Cardiac fibroblast (primary cell): ENCODE measurements around the gene IMP4.
A peak's percentile ranks its signal among the peaks of the same experiment; 100 is the strongest.

Experiments used
- DNase-seq, 2 donors: peaks; one replicate each; pipeline versions ENCODE4 v3.0.0 to v3.0.0-alpha.2; 2010; ENCODE audit warnings: low read depth in 2 of 2
- H3K4me3 ChIP-seq, 2 donors: replicated peaks in 1 of 2; 1 replicate in 1 of 2; 2 replicates in 1 of 2; pipeline ENCODE4 v1.5.1; 2011; ENCODE audit warnings: low read depth in 2 of 2, low read length in 2 of 2, mild to moderate bottlenecking in 2 of 2, moderate library complexity in 1 of 2
- CTCF ChIP-seq: IDR thresholded peaks from one replicate; pipeline ENCODE4 v1.5.1; 2011; ENCODE audit warnings: low read depth, mild to moderate bottlenecking, low read length, inconsistent platforms

Gene IMP4

GRCh38 chr2:130381145-130381544 lies 38.4 kb downstream of the IMP4 start:
- no peak overlapping the region for H3K4me3 ChIP-seq
- no peak for TF ChIP-seq CTCF
- no peak for DNase-seq

GRCh38 chr2:130381619-130382018 lies 38.9 kb downstream of the IMP4 start:
- no peak for DNase-seq
- H3K4me3 ChIP-seq, result no peak overlapping the region
- no peak for TF ChIP-seq CTCF

DNA sequence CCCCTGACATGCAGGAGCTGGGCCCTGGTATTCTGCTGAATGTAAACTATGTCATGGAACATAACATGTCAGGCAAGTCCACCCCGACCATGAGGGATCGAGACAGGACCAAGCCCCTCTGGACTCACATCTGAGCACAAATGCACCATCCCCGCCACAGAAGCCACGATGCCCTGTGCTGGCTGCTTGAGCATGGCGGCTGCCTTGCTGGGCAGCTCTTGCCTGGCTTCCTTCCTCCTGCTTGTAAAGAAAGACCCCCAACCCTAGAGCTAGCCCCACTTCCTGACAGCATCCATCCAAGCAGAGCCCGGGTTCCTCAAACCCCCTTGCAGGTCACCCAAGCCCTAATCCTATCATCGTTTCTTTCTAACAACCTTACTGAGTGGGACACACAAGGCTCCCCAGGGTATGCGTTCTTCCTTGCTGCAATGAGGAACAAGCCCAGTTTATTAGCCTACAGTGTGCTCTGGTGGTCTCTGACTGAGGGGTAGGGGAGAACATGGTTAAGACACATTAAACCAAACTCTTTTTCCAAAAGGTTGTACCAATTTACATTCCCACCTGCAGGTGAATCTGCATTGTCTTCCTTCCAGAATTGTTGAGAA lies 39.7 kb downstream of the IMP4 start:
- no peak for DNase-seq
- no peak for TF ChIP-seq CTCF
- H3K4me3 ChIP-seq, result no peak overlapping the region

DNA sequence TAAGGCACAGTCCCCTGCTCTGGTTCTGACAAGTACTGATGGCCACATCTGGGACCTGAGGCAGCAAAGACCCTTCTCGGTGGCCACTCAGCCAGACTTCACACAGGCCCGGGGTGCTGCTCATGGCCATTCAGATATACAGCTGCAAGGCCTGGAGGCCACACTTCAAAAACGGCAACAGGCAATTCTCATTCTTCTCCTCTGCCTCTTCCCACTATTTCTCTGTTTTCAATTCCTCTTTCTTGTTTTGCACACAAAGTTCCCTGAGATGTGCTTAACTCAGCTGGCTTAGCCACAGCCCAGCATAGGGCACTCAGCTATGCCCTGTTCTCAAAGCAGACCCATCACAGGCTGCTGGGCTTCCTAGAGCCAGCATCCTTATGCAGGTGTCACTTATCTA lies 43.0 kb downstream of the IMP4 start:
- no peak for TF ChIP-seq CTCF
- no peak overlapping the region for H3K4me3 ChIP-seq
- no peak for DNase-seq

- TF ChIP-seq CTCF, result no peak
- peak in 1 of 2 donors; percentile 68 for DNase-seq
- H3K4me3 ChIP-seq, result no peak overlapping the region
Observed at GRCh38 chr2:130387071-130387400, 44.3 kb downstream of the IMP4 start.

DNA sequence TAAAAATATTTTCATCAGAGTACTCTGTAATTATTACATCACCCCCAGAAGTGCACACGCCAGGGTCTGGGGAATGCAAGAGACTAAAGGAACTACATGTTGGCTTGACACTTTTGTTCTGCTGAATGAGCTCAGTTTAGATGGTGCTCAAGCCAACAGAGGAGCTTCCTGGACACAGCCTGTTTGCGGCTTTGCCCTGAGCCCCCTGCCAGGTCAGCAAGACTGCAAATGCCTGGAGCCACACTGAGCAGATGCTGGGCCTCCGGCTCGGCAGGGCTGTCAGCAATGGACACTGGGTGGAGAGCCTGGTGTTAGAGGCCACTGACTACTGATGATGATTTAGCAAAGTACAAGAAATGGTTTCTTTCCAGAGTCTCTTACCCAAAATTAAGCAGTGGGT lies 45.1 kb downstream of the IMP4 start:
- H3K4me3 ChIP-seq, result no peak overlapping the region
- peak in 1 of 2 donors; percentile 23 for DNase-seq
- no peak for TF ChIP-seq CTCF
